Nephron (organoid): ENCODE data around the gene PAOX.

ENCODE experiments used
- H3K27ac Mint-ChIP-seq, 3 experiments: 2 replicates each; pipeline ENCODE4 v1.8.0; 2020; ENCODE audit warnings: mixed read lengths in 3 of 3, mild to moderate bottlenecking in 2 of 3, moderate library complexity in 1 of 3
- H3K27me3 Mint-ChIP-seq: 2 replicates; pipeline ENCODE4 v1.8.0; 2021; ENCODE audit warnings: low read depth, mild to moderate bottlenecking, moderate library complexity, mixed read lengths
- H3K36me3 Mint-ChIP-seq: 2 replicates; pipeline ENCODE4 v1.8.0; 2020; ENCODE audit warnings: low read depth, mixed read lengths
- H3K4me1 Mint-ChIP-seq: 2 replicates; pipeline ENCODE4 v1.8.0; 2020; ENCODE audit warnings: mixed read lengths
- H3K4me3 Mint-ChIP-seq, 3 experiments: 2 replicates each; pipeline ENCODE4 v1.8.0; 2020; ENCODE audit warnings: mild to moderate bottlenecking in 3 of 3, mixed read lengths in 3 of 3, moderate library complexity in 2 of 3
- H3K9me3 Mint-ChIP-seq: 2 replicates; pipeline ENCODE4 v1.8.0; 2020; ENCODE audit warnings: mixed read lengths
- CTCF ChIP-seq, 3 experiments: fragments of 200-600 bp; sonication (generic); IDR thresholded peaks; one replicate each; pipeline ENCODE4 v1.5.0; 2021; ENCODE audit warnings: antibody characterized with exemption in 3 of 3; ENCODE audit not compliant: unreplicated experiment in 3 of 3

The PAOX gene

GRCh38 chr10:133377818-133378250, 1.2 kb upstream of the PAOX start:
- Mint-ChIP-seq H3K27ac (peak overlapping the region; percentile 23 to 61 (median 60)), H3K4me3 (peak overlapping the region; percentile 84 to 88 (median 86)), H3K9me3 (no peaks in the 10 kb centered on the region), H3K4me1 (peaks cover 20% of the 10 kb centered on the region), H3K27me3 (peaks cover 5% of the 10 kb centered on the region), H3K36me3 (peaks cover 3% of the 10 kb centered on the region)
- no peak for TF ChIP-seq CTCF (IDR thresholded peaks at IDR 0.05; ENCODE audit: unreplicated experiment in 3 of 3)

GRCh38 chr10:133378251-133379096, 588 bp upstream of the PAOX start:
- no peak for TF ChIP-seq CTCF (IDR thresholded peaks at IDR 0.05; ENCODE audit: unreplicated experiment in 3 of 3)
- H3K4me1 Mint-ChIP-seq = peaks cover 20% of the 10 kb centered on the region
- no peaks in the 10 kb centered on the region for H3K9me3 Mint-ChIP-seq
- H3K27me3 Mint-ChIP-seq = peaks cover 5% of the 10 kb centered on the region
- peak overlapping the region; percentile 23 to 61 (median 60) for H3K27ac Mint-ChIP-seq
- H3K4me3 Mint-ChIP-seq = peak overlapping the region; percentile 84 to 88 (median 86)
- H3K36me3 Mint-ChIP-seq = peaks cover 3% of the 10 kb centered on the region

- no peak overlapping the region for H3K27ac Mint-ChIP-seq
Measured at GRCh38 chr10:133379801-133380666, 972 bp downstream of the PAOX start.

GRCh38 chr10:133381036-133381435, 2.0 kb downstream of the PAOX start:
- H3K27me3 Mint-ChIP-seq = no peaks in the 10 kb centered on the region

More at GRCh38 chr10:133379801-133380666, 972 bp downstream of the PAOX start:
- peaks cover 3% of the 10 kb centered on the region for H3K36me3 Mint-ChIP-seq
- H3K4me1 Mint-ChIP-seq = peaks cover 8% of the 10 kb centered on the region
- no peaks in the 10 kb centered on the region for H3K27me3 Mint-ChIP-seq
- no peaks in the 10 kb centered on the region for H3K9me3 Mint-ChIP-seq
- peak overlapping the region; percentile 73 to 80 (median 79) for H3K4me3 Mint-ChIP-seq
- TF ChIP-seq CTCF (IDR thresholded peaks at IDR 0.05; ENCODE audit: unreplicated experiment in 3 of 3) = no peak

GRCh38 chr10:133383551-133383950, 4.5 kb downstream of the PAOX start:
- no peak for TF ChIP-seq CTCF (IDR thresholded peaks at IDR 0.05; ENCODE audit: unreplicated experiment in 3 of 3)
- no peaks in the 10 kb centered on the region for H3K27me3 Mint-ChIP-seq

More at GRCh38 chr10:133381036-133381435, 2.0 kb downstream of the PAOX start:
- Mint-ChIP-seq H3K36me3 (peaks cover 3% of the 10 kb centered on the region), H3K27ac (no peak overlapping the region), H3K4me1 (no peaks in the 10 kb centered on the region), H3K4me3 (peak overlapping the region; percentile 9 to 80 (median 79)), H3K9me3 (no peaks in the 10 kb centered on the region)
- no peak for TF ChIP-seq CTCF (IDR thresholded peaks at IDR 0.05; ENCODE audit: unreplicated experiment in 3 of 3)

More at GRCh38 chr10:133383551-133383950, 4.5 kb downstream of the PAOX start:
- H3K4me3 Mint-ChIP-seq = no peak overlapping the region
- H3K9me3 Mint-ChIP-seq = no peaks in the 10 kb centered on the region
- no peaks in the 10 kb centered on the region for H3K4me1 Mint-ChIP-seq
- peaks cover 7% of the 10 kb centered on the region for H3K36me3 Mint-ChIP-seq
- H3K27ac Mint-ChIP-seq = no peak overlapping the region
